Measurements from ENCODE around the gene ATN1.
A peak's percentile ranks its signal among the peaks of the same experiment; 100 is the strongest.

The ATN1 gene

DNA sequence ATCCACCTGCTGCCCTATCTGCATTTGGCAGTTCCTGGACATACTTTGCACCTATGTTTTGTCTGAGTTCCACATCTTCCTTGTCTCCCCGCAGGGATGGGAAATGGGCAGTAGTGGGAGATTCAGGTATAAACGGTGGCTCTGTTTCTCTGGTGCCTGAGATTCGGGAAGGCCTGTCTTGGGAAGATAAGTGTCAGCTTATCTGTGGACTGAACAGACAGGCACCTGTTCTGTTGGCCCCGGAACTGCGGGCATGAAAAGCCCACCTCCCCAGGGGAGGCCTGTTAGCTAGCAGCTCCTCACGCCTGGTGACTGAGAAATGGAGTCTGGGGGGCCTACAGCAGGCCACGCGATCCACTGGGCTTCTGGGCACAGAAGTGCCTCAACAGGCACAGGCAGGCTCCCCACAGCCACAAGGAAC, 36.9 kb downstream of the ATN1 start:
- Histone ChIP-seq H3K4me1 (ENCODE audit: control insufficient read depth in 1 of 2, insufficient read depth in 2 of 2, low read length in 2 of 2) (peaks cover 70 to 87% of the 10 kb centered on the region in 2 donors), H3K27ac (ENCODE audit: low read depth, low read length) (peak overlapping the region; percentile 83), H3K27me3 (ENCODE audit: control insufficient read depth in 1 of 2, insufficient read depth in 2 of 2, low read length in 2 of 2) (no peaks in the 10 kb centered on the region), H3K36me3 (ENCODE audit: control insufficient read depth in 1 of 2, insufficient read depth in 2 of 2, low read length in 2 of 2) (peaks cover 28 to 51% of the 10 kb centered on the region in 2 donors), H3K4me3 (ENCODE audit: low read depth in 1 of 2, low read length in 2 of 2) (peak overlapping the region; percentile 82 to 85), H3K9ac (ENCODE audit: low read depth in 1 of 2, low read length in 2 of 2) (peak overlapping the region; percentile 96 to 97), H3K9me3 (ENCODE audit: control insufficient read depth in 1 of 2, low read length in 2 of 2) (no peaks in the 10 kb centered on the region)

DNA sequence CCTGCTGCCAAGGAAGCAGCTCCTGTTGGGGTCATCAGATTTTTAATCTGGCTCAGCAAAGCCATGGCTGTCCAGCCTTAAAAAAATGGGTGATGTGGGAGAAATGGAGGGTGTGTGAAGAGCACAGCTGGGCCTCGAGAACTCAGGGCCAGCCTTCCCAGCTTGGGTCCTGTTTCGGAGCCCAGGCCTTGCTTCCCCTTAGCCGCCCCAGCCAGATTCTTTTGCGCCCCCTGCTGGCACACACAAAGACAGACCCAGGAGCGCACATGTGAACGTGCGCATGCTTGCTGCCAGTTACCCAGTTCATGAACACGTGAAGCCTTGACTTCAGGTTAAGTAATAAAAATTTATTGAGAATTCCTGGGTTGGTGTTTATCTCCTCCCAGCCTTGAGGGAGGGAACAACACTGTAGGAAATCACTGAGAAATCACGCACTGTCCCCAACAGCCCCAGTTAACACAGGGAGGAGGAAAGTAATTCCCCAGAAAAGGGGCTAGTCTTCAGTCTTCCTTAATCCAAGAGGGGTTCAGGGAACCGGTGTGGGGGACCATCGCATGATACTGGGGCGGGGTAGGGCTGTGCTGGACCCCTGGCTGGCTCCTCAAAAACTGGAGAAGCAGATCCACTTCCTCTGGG, 37.4 kb downstream of the ATN1 start:
- H3K4me1 ChIP-seq (ENCODE audit: control insufficient read depth in 1 of 2, insufficient read depth in 2 of 2, low read length in 2 of 2) = peaks cover 67 to 87% of the 10 kb centered on the region in 2 donors
- peak overlapping the region; percentile 83 for H3K27ac ChIP-seq (ENCODE audit: low read depth, low read length)
- H3K36me3 ChIP-seq (ENCODE audit: control insufficient read depth in 1 of 2, insufficient read depth in 2 of 2, low read length in 2 of 2) = peaks cover 28 to 48% of the 10 kb centered on the region in 2 donors
- no peaks in the 10 kb centered on the region for H3K27me3 ChIP-seq (ENCODE audit: control insufficient read depth in 1 of 2, insufficient read depth in 2 of 2, low read length in 2 of 2)
- no peaks in the 10 kb centered on the region for H3K9me3 ChIP-seq (ENCODE audit: control insufficient read depth in 1 of 2, low read length in 2 of 2)
- peak overlapping the region; percentile 82 to 85 for H3K4me3 ChIP-seq (ENCODE audit: low read depth in 1 of 2, low read length in 2 of 2)
- peak overlapping the region; percentile 96 to 97 for H3K9ac ChIP-seq (ENCODE audit: low read depth in 1 of 2, low read length in 2 of 2)

DNA sequence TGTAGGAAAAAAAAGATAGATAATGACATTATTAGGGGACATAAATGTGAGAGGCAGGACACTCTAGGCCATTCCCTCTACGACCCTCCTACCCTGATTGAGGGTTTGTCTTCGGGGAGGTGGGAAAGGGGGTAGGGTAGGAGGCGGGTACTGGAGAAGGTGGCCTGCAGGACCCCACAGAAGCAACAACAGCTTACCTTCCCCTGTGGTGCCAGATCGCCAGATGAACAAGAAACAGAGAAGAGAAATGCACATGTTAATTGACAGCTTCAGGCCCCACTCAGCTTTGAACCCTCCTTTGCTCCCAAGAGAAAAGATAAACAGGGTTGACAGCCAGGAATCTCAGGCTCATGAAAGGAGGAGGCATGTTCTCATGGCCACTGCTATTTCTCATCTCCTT, 38.0 kb downstream of the ATN1 start:
- no peaks in the 10 kb centered on the region for H3K9me3 ChIP-seq (ENCODE audit: control insufficient read depth in 1 of 2, low read length in 2 of 2)
- H3K27ac ChIP-seq (ENCODE audit: low read depth, low read length) = no peak overlapping the region
- peaks cover 61 to 82% of the 10 kb centered on the region in 2 donors for H3K4me1 ChIP-seq (ENCODE audit: control insufficient read depth in 1 of 2, insufficient read depth in 2 of 2, low read length in 2 of 2)
- H3K36me3 ChIP-seq (ENCODE audit: control insufficient read depth in 1 of 2, insufficient read depth in 2 of 2, low read length in 2 of 2) = peaks cover 28 to 45% of the 10 kb centered on the region in 2 donors
- H3K4me3 ChIP-seq (ENCODE audit: low read depth in 1 of 2, low read length in 2 of 2) = peak overlapping the region; percentile 25 to 85
- peak overlapping the region; percentile 9 to 30 for H3K9ac ChIP-seq (ENCODE audit: low read depth in 1 of 2, low read length in 2 of 2)
- H3K27me3 ChIP-seq (ENCODE audit: control insufficient read depth in 1 of 2, insufficient read depth in 2 of 2, low read length in 2 of 2) = no peaks in the 10 kb centered on the region

DNA sequence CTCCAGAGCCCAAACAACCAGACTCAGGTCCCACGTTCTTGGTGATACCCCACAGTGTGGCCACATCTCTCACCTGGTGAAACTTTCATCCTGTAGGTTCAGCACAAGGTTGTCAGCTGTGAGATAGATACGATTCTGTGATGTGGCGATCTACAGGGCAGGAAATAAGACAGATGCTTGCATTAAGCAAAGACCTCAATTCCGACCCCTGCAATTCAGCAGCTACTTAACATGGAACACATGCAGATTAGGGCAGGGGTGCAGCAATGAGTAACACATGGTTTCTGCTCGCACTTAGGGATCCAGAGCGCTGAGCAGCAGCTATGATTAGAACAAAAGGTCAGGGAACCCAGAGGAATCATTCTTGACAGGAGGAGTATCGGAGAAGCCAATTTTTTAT, 38.6 kb downstream of the ATN1 start:
- peaks cover 28 to 45% of the 10 kb centered on the region in 2 donors for H3K36me3 ChIP-seq (ENCODE audit: control insufficient read depth in 1 of 2, insufficient read depth in 2 of 2, low read length in 2 of 2)
- no peaks in the 10 kb centered on the region for H3K27me3 ChIP-seq (ENCODE audit: control insufficient read depth in 1 of 2, insufficient read depth in 2 of 2, low read length in 2 of 2)
- peaks cover 55 to 76% of the 10 kb centered on the region in 2 donors for H3K4me1 ChIP-seq (ENCODE audit: control insufficient read depth in 1 of 2, insufficient read depth in 2 of 2, low read length in 2 of 2)
- no peak overlapping the region for H3K27ac ChIP-seq (ENCODE audit: low read depth, low read length)
- no peak overlapping the region for H3K4me3 ChIP-seq (ENCODE audit: low read depth in 1 of 2, low read length in 2 of 2)
- H3K9me3 ChIP-seq (ENCODE audit: control insufficient read depth in 1 of 2, low read length in 2 of 2) = no peaks in the 10 kb centered on the region
- H3K9ac ChIP-seq (ENCODE audit: low read depth in 1 of 2, low read length in 2 of 2) = no peak overlapping the region

DNA sequence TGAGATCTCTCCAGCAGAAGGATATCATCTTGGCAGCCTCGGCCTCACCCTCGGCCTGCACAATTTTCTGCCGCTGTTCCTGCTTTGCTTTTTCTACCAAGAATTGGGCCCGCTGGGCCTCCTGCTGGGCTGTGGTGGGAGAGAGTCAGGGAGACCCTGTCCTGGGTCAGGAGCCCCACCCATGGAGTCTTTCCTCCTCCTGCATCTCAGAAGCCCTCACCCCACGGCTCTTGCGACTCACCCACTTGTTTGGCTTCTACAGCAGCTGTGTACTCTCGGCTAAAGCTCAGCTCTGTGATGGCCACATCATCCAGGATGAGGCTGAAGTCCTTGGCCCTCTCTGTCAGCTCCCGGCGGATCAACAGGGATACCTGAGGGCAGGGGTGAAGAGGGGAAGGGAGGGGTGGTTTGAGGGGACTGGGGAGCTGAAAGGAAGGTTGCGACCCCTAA, 39.9 kb downstream of the ATN1 start:
- Histone ChIP-seq H3K27ac (ENCODE audit: low read depth, low read length) (no peak overlapping the region), H3K9ac (ENCODE audit: low read depth in 1 of 2, low read length in 2 of 2) (peak overlapping the region; percentile 54 to 94), H3K9me3 (ENCODE audit: control insufficient read depth in 1 of 2, low read length in 2 of 2) (no peaks in the 10 kb centered on the region), H3K4me3 (ENCODE audit: low read depth in 1 of 2, low read length in 2 of 2) (no peak overlapping the region), H3K36me3 (ENCODE audit: control insufficient read depth in 1 of 2, insufficient read depth in 2 of 2, low read length in 2 of 2) (peaks cover 28 to 45% of the 10 kb centered on the region in 2 donors), H3K27me3 (ENCODE audit: control insufficient read depth in 1 of 2, insufficient read depth in 2 of 2, low read length in 2 of 2) (no peaks in the 10 kb centered on the region), H3K4me1 (ENCODE audit: control insufficient read depth in 1 of 2, insufficient read depth in 2 of 2, low read length in 2 of 2) (peaks cover 50 to 72% of the 10 kb centered on the region in 2 donors)

DNA sequence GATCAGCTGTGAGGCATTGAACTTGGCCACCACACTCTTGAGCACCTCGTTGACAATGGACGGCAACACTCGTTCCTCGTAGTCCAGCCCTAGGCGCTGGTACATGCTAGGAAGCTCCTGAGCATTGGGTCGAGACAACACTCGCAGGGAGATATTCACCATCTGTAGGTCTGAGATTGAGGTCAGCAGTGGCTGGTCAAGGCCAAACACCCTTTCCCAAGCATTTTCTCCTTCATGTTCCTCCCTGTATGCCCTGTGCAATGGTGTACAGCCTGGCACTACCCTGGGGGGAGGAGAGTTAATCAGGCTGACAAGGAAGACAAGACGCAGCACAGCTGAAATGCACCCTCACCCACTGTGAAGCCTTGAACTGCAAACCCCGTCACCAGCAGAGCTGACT, 40.7 kb downstream of the ATN1 start:
- peaks cover 50 to 68% of the 10 kb centered on the region in 2 donors for H3K4me1 ChIP-seq (ENCODE audit: control insufficient read depth in 1 of 2, insufficient read depth in 2 of 2, low read length in 2 of 2)
- H3K4me3 ChIP-seq (ENCODE audit: low read depth in 1 of 2, low read length in 2 of 2) = peak overlapping the region; percentile 93 to 100
- peak overlapping the region; percentile 52 to 94 for H3K9ac ChIP-seq (ENCODE audit: low read depth in 1 of 2, low read length in 2 of 2)
- H3K27ac ChIP-seq (ENCODE audit: low read depth, low read length) = no peak overlapping the region
- peaks cover 28 to 45% of the 10 kb centered on the region in 2 donors for H3K36me3 ChIP-seq (ENCODE audit: control insufficient read depth in 1 of 2, insufficient read depth in 2 of 2, low read length in 2 of 2)
- H3K27me3 ChIP-seq (ENCODE audit: control insufficient read depth in 1 of 2, insufficient read depth in 2 of 2, low read length in 2 of 2) = no peaks in the 10 kb centered on the region
- no peaks in the 10 kb centered on the region for H3K9me3 ChIP-seq (ENCODE audit: control insufficient read depth in 1 of 2, low read length in 2 of 2)

DNA sequence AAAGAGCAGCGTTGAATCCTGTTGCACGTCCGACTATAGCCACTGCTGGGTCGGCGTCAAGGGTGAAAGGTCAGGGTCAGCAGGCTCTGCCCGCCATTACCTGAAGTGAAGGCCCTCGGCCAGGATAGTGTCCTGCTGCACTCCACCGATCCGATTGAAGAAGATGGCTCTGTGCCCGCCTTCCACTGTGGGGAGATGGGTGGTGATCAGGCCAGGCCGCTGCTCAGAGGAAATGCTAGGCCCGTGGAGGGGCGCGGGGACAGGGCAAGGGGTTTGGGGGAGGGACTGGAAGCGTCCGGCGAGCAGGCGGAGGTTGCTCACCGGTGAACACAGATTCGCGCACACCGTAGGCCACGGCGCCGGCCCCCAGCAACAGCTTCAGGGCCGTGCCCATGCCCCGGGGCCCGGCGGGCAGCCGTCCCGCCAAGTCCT, 42.4 kb downstream of the ATN1 start:
- Histone ChIP-seq H3K4me3 (ENCODE audit: low read depth in 1 of 2, low read length in 2 of 2) (peak overlapping the region; percentile 93 to 100), H3K36me3 (ENCODE audit: control insufficient read depth in 1 of 2, insufficient read depth in 2 of 2, low read length in 2 of 2) (peaks cover 36 to 53% of the 10 kb centered on the region in 2 donors), H3K9me3 (ENCODE audit: control insufficient read depth in 1 of 2, low read length in 2 of 2) (no peaks in the 10 kb centered on the region), H3K27ac (ENCODE audit: low read depth, low read length) (peak overlapping the region; percentile 84), H3K4me1 (ENCODE audit: control insufficient read depth in 1 of 2, insufficient read depth in 2 of 2, low read length in 2 of 2) (peaks cover 43 to 58% of the 10 kb centered on the region in 2 donors), H3K9ac (ENCODE audit: low read depth in 1 of 2, low read length in 2 of 2) (peak overlapping the region; percentile 90 to 94), H3K27me3 (ENCODE audit: control insufficient read depth in 1 of 2, insufficient read depth in 2 of 2, low read length in 2 of 2) (no peaks in the 10 kb centered on the region)

DNA sequence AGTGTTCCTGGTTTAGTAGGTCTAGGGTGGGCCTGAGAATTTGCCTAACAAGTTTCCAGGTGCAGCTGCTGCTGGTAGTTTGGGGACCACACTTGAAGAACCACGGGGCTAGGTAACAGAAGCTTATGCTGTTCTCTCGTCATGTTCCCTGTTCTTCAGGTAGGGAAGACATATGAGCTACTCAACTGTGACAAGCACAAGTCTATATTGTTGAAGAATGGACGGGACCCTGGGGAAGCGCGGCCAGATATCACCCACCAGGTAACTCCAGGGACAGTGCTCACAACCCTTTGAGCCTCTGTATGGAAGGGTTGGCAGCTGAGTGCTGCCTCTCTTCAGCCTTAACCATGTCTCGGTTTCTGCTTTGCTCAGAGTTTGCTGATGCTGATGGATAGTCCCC, 46.4 kb downstream of the ATN1 start:
- no peaks in the 10 kb centered on the region for H3K27me3 ChIP-seq (ENCODE audit: control insufficient read depth in 1 of 2, insufficient read depth in 2 of 2, low read length in 2 of 2)
- H3K4me3 ChIP-seq (ENCODE audit: low read depth in 1 of 2, low read length in 2 of 2) = no peak overlapping the region
- peaks cover 40 to 55% of the 10 kb centered on the region in 2 donors for H3K36me3 ChIP-seq (ENCODE audit: control insufficient read depth in 1 of 2, insufficient read depth in 2 of 2, low read length in 2 of 2)
- H3K4me1 ChIP-seq (ENCODE audit: control insufficient read depth in 1 of 2, insufficient read depth in 2 of 2, low read length in 2 of 2) = peaks cover 14 to 27% of the 10 kb centered on the region in 2 donors
- no peaks in the 10 kb centered on the region for H3K9me3 ChIP-seq (ENCODE audit: control insufficient read depth in 1 of 2, low read length in 2 of 2)
- H3K27ac ChIP-seq (ENCODE audit: low read depth, low read length) = no peak overlapping the region
- no peak overlapping the region for H3K9ac ChIP-seq (ENCODE audit: low read depth in 1 of 2, low read length in 2 of 2)

DNA sequence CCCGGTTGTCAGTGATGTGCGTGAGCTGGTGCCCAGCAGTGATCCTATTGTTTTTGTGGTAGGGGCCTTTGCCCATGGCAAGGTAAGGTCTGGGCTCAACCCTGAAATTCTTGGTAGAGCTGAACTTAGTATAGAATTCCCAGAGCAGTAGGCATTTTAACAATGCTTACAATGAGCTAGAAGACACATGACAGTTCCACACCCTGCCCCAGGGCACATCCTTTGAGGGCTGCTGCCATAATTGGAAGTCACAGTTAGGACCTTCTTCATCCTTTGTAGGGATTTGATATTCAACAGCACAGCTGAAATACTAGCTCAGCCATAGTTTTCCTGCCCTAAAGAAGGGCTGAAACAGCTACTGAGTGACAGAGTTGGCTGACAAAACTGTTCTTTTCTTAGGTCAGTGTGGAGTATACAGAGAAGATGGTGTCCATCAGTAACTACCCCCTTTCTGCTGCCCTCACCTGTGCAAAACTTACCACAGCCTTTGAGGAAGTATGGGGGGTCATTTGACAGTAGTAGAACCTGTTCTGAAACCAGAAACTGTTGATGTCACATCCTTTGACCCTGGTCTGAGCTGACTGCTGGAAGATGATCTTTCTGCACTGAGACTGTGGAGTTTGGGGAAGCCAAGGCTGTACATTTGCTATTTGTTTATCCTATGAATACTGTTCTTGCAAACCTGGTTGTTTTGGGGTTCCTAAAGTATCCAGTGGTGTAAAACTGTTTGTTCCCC, 47.7 kb downstream of the ATN1 start:
- no peak overlapping the region for H3K27ac ChIP-seq (ENCODE audit: low read depth, low read length)
- H3K4me1 ChIP-seq (ENCODE audit: control insufficient read depth in 1 of 2, insufficient read depth in 2 of 2, low read length in 2 of 2) = peaks cover 20 to 32% of the 10 kb centered on the region in 2 donors
- no peaks in the 10 kb centered on the region for H3K27me3 ChIP-seq (ENCODE audit: control insufficient read depth in 1 of 2, insufficient read depth in 2 of 2, low read length in 2 of 2)
- H3K9me3 ChIP-seq (ENCODE audit: control insufficient read depth in 1 of 2, low read length in 2 of 2) = no peaks in the 10 kb centered on the region
- H3K9ac ChIP-seq (ENCODE audit: low read depth in 1 of 2, low read length in 2 of 2) = no peak overlapping the region
- peaks cover 40 to 62% of the 10 kb centered on the region in 2 donors for H3K36me3 ChIP-seq (ENCODE audit: control insufficient read depth in 1 of 2, insufficient read depth in 2 of 2, low read length in 2 of 2)
- H3K4me3 ChIP-seq (ENCODE audit: low read depth in 1 of 2, low read length in 2 of 2) = no peak overlapping the region

DNA sequence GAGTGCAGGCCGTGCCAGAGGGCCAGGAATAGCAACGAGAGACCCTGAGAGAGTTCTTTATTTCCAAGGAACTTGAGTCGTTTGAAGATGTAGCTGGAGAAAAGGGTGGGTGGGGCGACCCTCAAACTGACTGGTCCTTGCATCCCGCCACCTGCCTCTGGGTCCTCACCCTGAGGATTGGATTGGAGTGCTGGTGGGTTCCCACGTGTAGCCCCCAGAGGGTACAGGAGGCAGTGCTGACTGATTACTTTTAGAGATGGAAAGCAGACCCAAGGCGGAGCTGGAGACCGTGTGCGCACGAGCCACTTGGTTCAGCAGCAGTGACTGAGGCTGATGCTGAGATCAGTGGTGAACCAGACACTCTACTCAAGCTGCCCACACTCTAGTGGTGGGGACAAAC, 49.9 kb downstream of the ATN1 start:
- Histone ChIP-seq H3K9ac (ENCODE audit: low read depth in 1 of 2, low read length in 2 of 2) (no peak overlapping the region), H3K36me3 (ENCODE audit: control insufficient read depth in 1 of 2, insufficient read depth in 2 of 2, low read length in 2 of 2) (peaks cover 53 to 83% of the 10 kb centered on the region in 2 donors), H3K27ac (ENCODE audit: low read depth, low read length) (no peak overlapping the region), H3K4me3 (ENCODE audit: low read depth in 1 of 2, low read length in 2 of 2) (no peak overlapping the region), H3K4me1 (ENCODE audit: control insufficient read depth in 1 of 2, insufficient read depth in 2 of 2, low read length in 2 of 2) (peaks cover 32 to 42% of the 10 kb centered on the region in 2 donors), H3K27me3 (ENCODE audit: control insufficient read depth in 1 of 2, insufficient read depth in 2 of 2, low read length in 2 of 2) (no peaks in the 10 kb centered on the region), H3K9me3 (ENCODE audit: control insufficient read depth in 1 of 2, low read length in 2 of 2) (no peaks in the 10 kb centered on the region)
